Keratinocyte (primary cell): ENCODE measurements around the gene PPFIA1. TPM values are rescaled to one million over a fixed set of nuclear protein-coding genes. Genes with fewer than 3 reads are reported as not detected.

Experiments
- DNase-seq: peaks from one replicate; pipeline ENCODE4 v3.0.0-alpha.2; 2011; ENCODE audit warnings: low read depth, missing footprints, low spot score
- FAIRE-seq: peaks from 2 replicates; lab custom pipeline; 2011; peaks lifted over from hg19 to GRCh38; lab: Jason Lieb, UNC
- H2AFZ ChIP-seq: 2 replicates; pipeline ENCODE4 v1.6.0; 2012; ENCODE audit warnings: low read length, control low read depth, inconsistent platforms; ENCODE audit not compliant: control insufficient read depth
- H3K27ac ChIP-seq: 2 replicates; pipeline ENCODE4 v1.5.1; 2011; ENCODE audit warnings: low read length; ENCODE audit not compliant: control insufficient read depth, insufficient read depth
- H3K27me3 ChIP-seq: 3 replicates; pipeline ENCODE4 v1.6.0; 2011; ENCODE audit warnings: low read length; ENCODE audit not compliant: control insufficient read depth, insufficient read depth; ENCODE audit errors: extremely low read depth
- H3K36me3 ChIP-seq, 2 experiments: 2 replicates in 1 of 2; 3 replicates in 1 of 2; pipeline ENCODE4 v1.5.1; 2011; ENCODE audit warnings: low read length in 2 of 2, mild to moderate bottlenecking in 1 of 2; ENCODE audit not compliant: control insufficient read depth in 2 of 2, insufficient read depth in 2 of 2; ENCODE audit errors: extremely low read depth in 1 of 2
- H3K4me1 ChIP-seq: 3 replicates; pipeline ENCODE4 v1.5.1; 2011; ENCODE audit warnings: low read length; ENCODE audit not compliant: control insufficient read depth, insufficient read depth; ENCODE audit errors: extremely low read depth
- H3K4me2 ChIP-seq: 3 replicates; pipeline ENCODE4 v1.6.0; 2011; ENCODE audit warnings: low read depth, low read length; ENCODE audit not compliant: control insufficient read depth, insufficient read depth; ENCODE audit errors: extremely low read depth
- H3K4me3 ChIP-seq, 3 experiments: fragments of 200-600 bp in 1 of 3; sonication (generic) in 1 of 3; 2 replicates in 2 of 3; 3 replicates in 1 of 3; pipeline ENCODE4 v1.5.1; 2011 to 2016; ENCODE audit warnings: low read length in 3 of 3, mild to moderate bottlenecking in 3 of 3, control low read depth in 2 of 3, inconsistent platforms in 1 of 3, low read depth in 1 of 3, mixed read lengths in 1 of 3, mixed run types in 1 of 3, moderate library complexity in 1 of 3; ENCODE audit not compliant: control insufficient read depth in 2 of 3, insufficient read depth in 2 of 3; ENCODE audit errors: extremely low read depth in 1 of 3
- H3K79me2 ChIP-seq: 2 replicates; pipeline ENCODE4 v1.6.0; 2012; ENCODE audit warnings: low read length; ENCODE audit not compliant: control insufficient read depth, insufficient read depth
- H3K9ac ChIP-seq: 3 replicates; pipeline ENCODE4 v1.6.0; 2011; ENCODE audit warnings: low read length; ENCODE audit not compliant: control insufficient read depth, insufficient read depth; ENCODE audit errors: extremely low read depth
- H3K9me1 ChIP-seq: 3 replicates; pipeline ENCODE4 v1.6.0; 2011; ENCODE audit warnings: low read length; ENCODE audit not compliant: control insufficient read depth, insufficient read depth; ENCODE audit errors: extremely low read depth
- H3K9me3 ChIP-seq: 2 replicates; pipeline ENCODE4 v1.5.1; 2012; ENCODE audit warnings: low read depth, low read length; ENCODE audit not compliant: control insufficient read depth
- H4K20me1 ChIP-seq: 3 replicates; pipeline ENCODE4 v1.6.0; 2011; ENCODE audit warnings: low read length; ENCODE audit not compliant: control insufficient read depth, insufficient read depth; ENCODE audit errors: extremely low read depth
- EZH2 ChIP-seq: IDR thresholded peaks from one replicate; pipeline ENCODE4 v1.6.1; 2012; ENCODE audit warnings: inconsistent platforms, mild to moderate bottlenecking, low read length, moderate library complexity
- dilution Hi-C: fragments of 300-500 bp; cut with MboI; formaldehyde crosslinking; loops from one replicate; pipeline ENCODE4 v1.7.0; 2020; ENCODE audit warnings: low sequenced_read_pairs; ENCODE audit not compliant: extremely low pct_ligation_motif_present
- polyA plus RNA-seq, 5 experiments: library from polyadenylated mRNA; depleted of rRNA in 3 of 5; stranded (reverse) in 3 of 5; stranded (forward) in 1 of 5; unstranded in 1 of 5; fragments of >200 nt; gene quantifications; 1 replicate in 1 of 5; 2 replicates in 3 of 5; 3 replicates in 1 of 5; pipeline versions ENCODE4 v1.2.1 to v1.2.3, GENCODE V29; 2011 to 2012; ENCODE audit warnings: missing spikeins in 2 of 5, low read depth in 1 of 5, low replicate concordance in 1 of 5
- TF ChIP-seq, protein P1 (sequence below), 3 experiments: IDR thresholded peaks in 1 of 3; conservative IDR thresholded peaks in 1 of 3; optimal IDR thresholded peaks in 1 of 3; 2 replicates in 2 of 3; 3 replicates in 1 of 3; pipeline versions ENCODE3 to v1.5.1; 2011; ENCODE audit warnings: low read length in 3 of 3, mild to moderate bottlenecking in 3 of 3, moderate library complexity in 2 of 3, control low read depth in 1 of 3, inconsistent platforms in 1 of 3; ENCODE audit not compliant: insufficient read depth in 2 of 3; ENCODE audit errors: extremely low read depth in 1 of 3

The PPFIA1 gene
- polyA plus RNA-seq, 1 donor (not counting 4 experiments of a cell fraction or from before 2014, with no cell fraction given): 27.6 TPM

GRCh38 chr11:70297341-70297740 lies 26.9 kb downstream of the PPFIA1 start:
- no peaks in the 10 kb centered on the region for H3K4me1 ChIP-seq
- H3K36me3 ChIP-seq: peaks cover 6 to 15% of the 10 kb centered on the region in 2 experiments
- no peak for FAIRE-seq
- peaks cover 52% of the 10 kb centered on the region for H3K79me2 ChIP-seq
- TF ChIP-seq EZH2: no peak
- TF ChIP-seq, protein P1, sequence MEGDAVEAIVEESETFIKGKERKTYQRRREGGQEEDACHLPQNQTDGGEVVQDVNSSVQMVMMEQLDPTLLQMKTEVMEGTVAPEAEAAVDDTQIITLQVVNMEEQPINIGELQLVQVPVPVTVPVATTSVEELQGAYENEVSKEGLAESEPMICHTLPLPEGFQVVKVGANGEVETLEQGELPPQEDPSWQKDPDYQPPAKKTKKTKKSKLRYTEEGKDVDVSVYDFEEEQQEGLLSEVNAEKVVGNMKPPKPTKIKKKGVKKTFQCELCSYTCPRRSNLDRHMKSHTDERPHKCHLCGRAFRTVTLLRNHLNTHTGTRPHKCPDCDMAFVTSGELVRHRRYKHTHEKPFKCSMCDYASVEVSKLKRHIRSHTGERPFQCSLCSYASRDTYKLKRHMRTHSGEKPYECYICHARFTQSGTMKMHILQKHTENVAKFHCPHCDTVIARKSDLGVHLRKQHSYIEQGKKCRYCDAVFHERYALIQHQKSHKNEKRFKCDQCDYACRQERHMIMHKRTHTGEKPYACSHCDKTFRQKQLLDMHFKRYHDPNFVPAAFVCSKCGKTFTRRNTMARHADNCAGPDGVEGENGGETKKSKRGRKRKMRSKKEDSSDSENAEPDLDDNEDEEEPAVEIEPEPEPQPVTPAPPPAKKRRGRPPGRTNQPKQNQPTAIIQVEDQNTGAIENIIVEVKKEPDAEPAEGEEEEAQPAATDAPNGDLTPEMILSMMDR (optimal IDR thresholded peaks at IDR 0.05 in 1 of 3, IDR thresholded peaks at IDR 0.05 in 1 of 3, conservative IDR thresholded peaks at IDR 0.05 in 1 of 3; ENCODE audit: extremely low read depth in 1 of 3, insufficient read depth in 2 of 3, low read length in 3 of 3): no peak
- H4K20me1 ChIP-seq: peaks cover 7% of the 10 kb centered on the region
- DNase-seq: peak; percentile 2
- H3K9me3 ChIP-seq: no peaks in the 10 kb centered on the region
- H3K9ac ChIP-seq: no peak overlapping the region
- no peak overlapping the region for H2AFZ ChIP-seq
- dilution Hi-C loops: no loop called here
- H3K27ac ChIP-seq: peak overlapping the region; percentile 36
- H3K27me3 ChIP-seq: no peaks in the 10 kb centered on the region
- H3K9me1 ChIP-seq: peaks cover 6% of the 10 kb centered on the region
- no peak overlapping the region for H3K4me3 ChIP-seq
- no peak overlapping the region for H3K4me2 ChIP-seq

DNA sequence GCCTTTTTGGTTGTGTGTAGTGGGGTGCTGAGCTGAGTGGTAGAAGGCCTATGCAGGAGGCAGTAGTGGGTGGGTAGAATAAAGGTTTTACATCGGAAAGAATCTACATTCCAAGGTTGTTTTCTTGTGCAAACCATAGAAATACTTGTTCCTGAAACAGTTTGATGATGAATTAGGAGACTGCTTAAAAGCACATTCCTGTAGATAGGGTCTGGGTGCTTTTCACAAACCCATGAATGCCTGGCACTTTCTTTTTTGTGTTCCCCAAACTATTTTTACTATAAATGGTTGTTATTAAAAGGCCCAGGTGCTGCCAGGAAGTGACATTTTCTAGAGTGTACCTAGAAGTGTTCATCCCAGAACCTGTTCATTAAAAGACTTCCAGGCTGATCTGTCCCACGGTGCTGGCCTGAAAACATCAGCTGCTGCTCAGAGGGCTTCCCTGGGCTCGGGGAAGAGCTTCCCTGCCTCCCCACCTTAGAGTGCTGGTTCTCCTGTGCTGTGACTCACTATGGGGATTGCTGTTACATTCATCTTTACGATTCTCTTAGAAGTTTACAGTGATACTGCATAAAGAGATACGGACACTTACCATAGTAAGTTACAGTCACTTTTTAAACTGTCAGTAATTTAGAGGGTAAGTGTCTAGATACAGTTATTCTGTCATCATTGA lies 27.9 kb downstream of the PPFIA1 start:
- TF ChIP-seq, protein P1 (optimal IDR thresholded peaks at IDR 0.05 in 1 of 3, IDR thresholded peaks at IDR 0.05 in 1 of 3, conservative IDR thresholded peaks at IDR 0.05 in 1 of 3; ENCODE audit: extremely low read depth in 1 of 3, insufficient read depth in 2 of 3, low read length in 3 of 3): no peak
- no peak for TF ChIP-seq EZH2
- no peak overlapping the region for H3K4me2 ChIP-seq
- H3K4me3 ChIP-seq: no peak overlapping the region
- H3K4me1 ChIP-seq: peaks cover 2% of the 10 kb centered on the region
- peaks cover 51% of the 10 kb centered on the region for H3K79me2 ChIP-seq
- no peak overlapping the region for H3K27ac ChIP-seq
- no peak overlapping the region for H2AFZ ChIP-seq
- H3K9me3 ChIP-seq: no peaks in the 10 kb centered on the region
- H4K20me1 ChIP-seq: peaks cover 9% of the 10 kb centered on the region
- no peak for FAIRE-seq
- H3K9ac ChIP-seq: no peak overlapping the region
- H3K27me3 ChIP-seq: no peaks in the 10 kb centered on the region
- H3K9me1 ChIP-seq: peaks cover 7% of the 10 kb centered on the region
- H3K36me3 ChIP-seq: peaks cover 3 to 6% of the 10 kb centered on the region in 2 experiments
- no peak for DNase-seq
- dilution Hi-C loops: no loop called here
